GM08714 (cell line): Measurements from ENCODE around the gene OR8A1.
"Not testable (repeated sequence)": the region's sequence is repeated elsewhere in the genome, so short reads cannot be mapped to it uniquely, and the experiment has no call there.

ENCODE experiments used
- H3K4me3 ChIP-seq: fragments of 200-500 bp; sonication (Bioruptor generic); 2 replicates; pipeline ENCODE4 v1.5.1; 2014; ENCODE audit warnings: mild to moderate bottlenecking, low read length, inconsistent platforms
- ZNF274 ChIP-seq: IDR thresholded peaks from 2 replicates; pipeline ENCODE4 v1.6.1; 2012; ENCODE audit warnings: mild to moderate bottlenecking, low read depth, low read length

OR8A1 gene

DNA sequence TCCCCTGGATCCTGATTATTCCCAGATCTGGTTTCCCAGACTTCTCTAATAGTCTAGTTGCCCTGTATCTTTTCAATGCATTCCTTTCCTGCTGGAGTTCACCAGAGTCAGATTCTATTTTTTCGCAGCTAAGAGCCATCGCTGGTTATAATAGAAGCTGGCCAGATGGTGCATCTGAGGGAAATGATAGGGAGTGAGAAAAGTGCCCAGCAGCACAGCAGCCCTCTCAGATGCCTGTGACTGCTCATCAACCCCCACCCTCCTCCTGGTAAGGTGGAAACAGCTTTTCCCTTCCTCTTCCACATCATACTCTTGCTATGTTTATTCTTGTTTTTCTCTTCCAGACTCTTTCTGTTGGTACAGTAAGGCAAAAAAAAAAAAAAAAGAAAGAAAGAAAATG is 12.8 kb downstream of the OR8A1 start:
- no peak for TF ChIP-seq ZNF274
- no peak overlapping the region for H3K4me3 ChIP-seq

DNA sequence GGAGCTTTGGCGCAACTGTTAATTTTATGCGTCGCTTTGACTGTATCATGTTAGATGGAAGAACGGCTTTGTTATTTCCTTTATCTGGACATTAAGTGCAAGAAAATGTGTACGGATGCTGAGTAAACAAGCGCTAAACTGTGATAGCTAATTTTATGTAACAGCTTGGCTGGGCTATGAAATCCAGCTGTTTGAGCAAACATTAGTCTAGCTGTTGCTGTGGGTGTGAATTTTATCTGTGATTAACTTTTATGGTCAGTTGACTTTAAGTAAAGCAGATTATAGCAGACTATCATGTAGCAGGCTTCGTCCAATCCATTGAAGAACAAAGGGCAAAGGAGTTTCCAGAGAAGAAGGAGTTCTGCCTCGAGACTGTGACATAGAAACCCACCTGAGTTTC is 14.0 kb downstream of the OR8A1 start:
- TF ChIP-seq ZNF274: no peak

DNA sequence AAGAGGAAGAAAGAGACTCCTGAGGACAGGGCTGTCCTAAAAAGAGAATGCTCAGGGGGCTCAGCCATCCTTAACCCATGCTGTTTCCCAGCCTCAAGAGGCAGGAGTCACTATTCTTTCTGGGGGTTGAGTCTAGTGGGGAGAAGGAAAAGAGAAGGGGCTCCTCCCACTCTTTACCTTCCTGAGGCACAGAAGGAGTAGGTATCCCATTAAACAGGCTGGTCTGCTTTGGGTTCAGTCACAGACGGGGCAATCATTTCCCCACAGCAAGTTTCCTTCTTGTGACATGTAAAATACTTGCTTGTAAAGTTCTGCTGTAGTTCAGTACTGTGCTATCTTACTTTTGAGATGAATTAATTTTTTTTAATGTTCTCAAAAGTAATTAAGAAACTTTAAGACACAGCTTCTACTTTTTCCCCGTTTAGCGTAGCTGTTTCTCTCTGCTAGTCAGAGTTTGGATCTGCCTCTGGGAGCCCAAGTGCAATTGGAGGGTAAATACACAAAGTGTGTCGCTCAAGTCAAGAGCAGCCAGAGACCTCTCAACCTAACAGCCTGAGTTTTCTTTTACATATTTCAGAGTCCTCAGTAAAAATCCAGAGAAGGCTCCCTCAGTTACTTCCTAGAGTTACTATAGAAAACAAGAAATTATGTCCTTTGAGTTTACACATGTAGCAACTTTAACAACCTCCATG is 15.0 kb downstream of the OR8A1 start:
- H3K4me3 ChIP-seq: no peak overlapping the region
- TF ChIP-seq ZNF274: no peak

More for the DNA sequence above, 14.0 kb downstream of the OR8A1 start:
- H3K4me3 ChIP-seq: no peak overlapping the region

DNA sequence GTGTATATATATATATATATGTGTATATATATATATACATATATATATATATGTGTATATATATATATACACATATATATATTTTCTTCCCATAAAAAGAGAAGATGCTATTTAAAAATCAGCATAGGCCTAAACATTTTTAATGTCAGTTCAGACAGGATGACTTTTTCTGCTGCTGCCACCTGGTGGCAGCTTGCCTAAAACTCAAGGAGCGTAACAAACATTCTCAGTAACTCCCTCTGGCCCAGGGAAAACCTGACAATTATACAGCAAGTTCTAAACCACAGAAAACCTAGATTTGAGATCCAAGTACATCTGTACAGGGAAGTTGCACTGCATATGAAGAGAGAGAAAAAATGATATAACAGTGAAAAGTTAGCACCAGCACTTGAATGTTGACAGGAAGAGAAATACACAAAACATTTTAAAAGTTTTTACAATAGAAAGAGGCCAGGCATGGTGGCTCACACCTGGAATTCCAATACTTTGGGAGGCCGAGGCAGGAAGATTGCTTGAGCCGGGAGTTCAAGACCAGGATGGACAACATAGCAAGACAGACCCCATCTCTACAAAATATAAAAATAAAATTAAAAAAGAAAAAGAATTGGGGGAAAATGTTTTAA is 16.6 kb downstream of the OR8A1 start:
- no peak for TF ChIP-seq ZNF274
- H3K4me3 ChIP-seq: no peak overlapping the region

DNA sequence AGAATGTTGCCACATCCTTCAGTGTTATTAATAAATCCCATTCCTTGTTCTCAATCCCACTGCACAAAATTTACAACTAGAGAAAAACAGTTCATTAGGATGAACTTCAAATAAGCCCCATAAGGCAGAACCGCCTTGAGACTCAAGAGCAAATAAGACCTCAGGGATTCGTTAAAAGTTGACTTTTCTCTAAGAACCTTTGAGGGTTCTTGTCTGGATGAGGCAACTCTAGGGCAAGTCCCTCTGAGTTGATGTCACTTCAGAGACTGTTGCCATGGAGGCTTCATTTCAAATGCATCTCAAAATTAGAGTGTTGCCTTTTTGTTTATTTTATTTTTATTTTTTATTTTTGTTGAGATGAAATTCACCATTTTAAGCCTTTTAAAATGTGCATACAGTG is 21.6 kb downstream of the OR8A1 start:
- no peak for TF ChIP-seq ZNF274
- H3K4me3 ChIP-seq: no peak overlapping the region

DNA sequence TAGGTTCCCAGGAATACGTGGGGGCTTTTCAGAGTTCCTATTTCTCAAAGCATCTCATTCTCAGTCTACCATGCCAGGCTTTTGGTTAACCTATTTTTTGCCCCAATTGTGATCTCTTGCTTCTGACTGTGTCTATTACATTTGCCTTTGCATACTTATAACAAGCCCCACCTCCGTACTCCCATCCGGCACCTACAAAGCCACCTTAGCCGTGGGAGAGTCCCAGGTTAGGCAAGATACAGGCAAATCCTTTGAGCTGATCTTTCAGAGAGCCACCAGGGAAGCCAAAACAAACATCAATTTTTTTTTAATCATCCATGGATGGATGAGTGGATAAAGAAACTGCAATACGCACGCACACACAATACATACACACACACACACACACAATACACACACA is 22.8 kb downstream of the OR8A1 start:
- no peak for TF ChIP-seq ZNF274
- no peak overlapping the region for H3K4me3 ChIP-seq

DNA sequence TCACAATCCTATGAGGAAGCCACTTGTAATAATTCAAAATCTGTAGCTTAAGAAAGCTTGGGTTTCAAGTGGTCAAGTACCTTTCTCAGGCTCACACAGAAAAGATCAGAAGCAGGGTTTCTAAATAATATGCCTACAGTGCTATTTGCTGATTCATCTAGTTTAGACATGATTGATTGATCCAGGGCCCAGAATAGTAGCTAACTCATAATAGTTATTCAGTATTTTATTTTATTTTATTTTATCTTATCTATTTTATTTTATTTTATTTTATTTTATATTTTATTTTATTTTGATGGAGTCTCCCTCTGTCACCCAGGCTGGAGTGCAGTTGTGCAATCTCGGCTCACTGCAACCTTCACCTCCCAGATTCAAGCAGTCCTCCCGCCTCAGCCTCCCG is 25.5 kb downstream of the OR8A1 start:
- TF ChIP-seq ZNF274: no peak
- no peak overlapping the region for H3K4me3 ChIP-seq

DNA sequence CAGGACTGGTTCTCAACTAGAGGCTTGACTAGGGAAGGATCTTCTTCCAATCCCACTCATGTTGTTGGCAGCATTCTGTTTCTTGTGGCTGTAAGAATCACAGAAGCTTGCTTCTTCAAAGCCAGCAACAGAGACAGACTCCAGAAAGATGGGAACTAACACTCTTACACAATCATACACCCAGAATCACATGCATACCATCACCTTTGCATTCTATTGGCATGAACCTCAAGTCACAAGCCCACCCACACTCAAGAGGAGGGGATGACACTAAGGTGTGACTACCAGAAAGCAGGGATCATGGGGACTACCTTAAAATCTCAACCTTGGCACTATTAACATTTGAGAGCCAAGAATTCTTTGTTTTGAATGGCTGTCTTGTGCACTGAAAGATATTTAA is 27.8 kb downstream of the OR8A1 start:
- H3K4me3 ChIP-seq: no peak overlapping the region
- TF ChIP-seq ZNF274: no peak

DNA sequence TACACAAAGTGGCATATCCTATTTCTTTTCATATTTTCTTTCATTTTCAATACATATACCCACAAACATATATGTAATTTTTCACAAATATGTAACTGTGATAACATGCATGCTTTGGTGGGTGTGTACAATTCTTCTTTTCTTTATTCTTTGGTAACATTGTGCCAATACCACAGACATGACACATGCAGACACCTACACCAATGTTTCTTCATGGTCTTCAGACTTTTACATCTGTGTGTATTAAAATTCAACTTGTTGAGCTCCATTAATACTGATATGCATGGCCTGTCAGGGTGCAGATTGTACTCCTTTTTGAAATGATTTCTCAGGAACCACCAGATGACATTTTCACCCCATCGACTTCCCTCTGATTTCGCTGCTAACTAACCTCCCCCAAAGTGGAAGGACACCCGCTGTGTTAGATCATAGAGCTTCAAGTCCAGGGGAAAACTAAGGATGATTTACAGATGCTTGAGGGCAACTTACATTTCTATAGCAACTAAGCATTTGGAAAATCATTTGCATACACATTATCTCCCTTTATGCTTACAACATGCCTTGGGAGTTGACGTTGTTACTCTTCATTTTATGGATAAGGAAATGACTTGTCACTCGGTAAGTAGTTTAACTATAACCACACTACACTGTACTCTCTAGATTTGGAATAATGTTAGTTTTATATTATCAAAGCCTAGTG is 31.0 kb downstream of the OR8A1 start:
- TF ChIP-seq ZNF274: no peak
- H3K4me3 ChIP-seq: no peak overlapping the region

DNA sequence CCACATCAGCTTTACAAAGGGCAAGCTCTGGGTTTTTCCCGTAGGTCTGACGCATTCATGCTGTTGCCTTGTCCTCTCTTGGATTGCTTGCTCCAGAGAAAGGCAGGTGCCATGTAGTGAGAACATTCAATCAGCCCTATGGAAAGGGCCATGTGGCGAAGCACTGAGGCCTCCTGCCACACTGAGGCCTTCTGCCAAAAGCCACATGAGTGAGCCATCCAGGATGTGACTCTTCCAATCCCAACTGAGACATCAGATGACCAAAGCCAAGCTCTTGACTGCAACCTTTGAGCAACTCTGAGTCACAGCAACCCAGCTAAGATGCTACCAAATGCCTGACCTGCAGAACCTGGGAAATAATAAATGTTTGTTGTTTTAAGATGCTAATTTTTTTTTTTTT is 32.4 kb downstream of the OR8A1 start:
- no peak overlapping the region for H3K4me3 ChIP-seq
- no peak for TF ChIP-seq ZNF274

DNA sequence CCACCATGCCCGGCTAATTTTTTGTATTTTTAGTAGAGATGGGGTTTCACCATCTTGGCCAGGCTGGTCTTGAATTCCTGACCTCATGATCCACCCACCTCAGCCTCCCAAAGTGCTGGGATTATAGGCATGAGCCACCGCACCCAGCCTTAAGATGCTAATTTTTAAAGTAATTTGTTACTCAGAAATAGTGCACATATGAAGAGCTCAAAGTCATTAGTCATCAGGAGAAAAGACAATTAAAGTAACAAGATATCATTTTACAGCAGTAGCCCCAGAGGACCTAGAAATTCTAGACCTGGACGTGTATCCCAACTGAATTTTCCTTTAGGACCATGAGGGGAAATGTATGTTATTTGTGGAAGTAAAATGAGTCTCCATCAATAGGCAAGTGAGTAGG is 32.9 kb downstream of the OR8A1 start:
- H3K4me3 ChIP-seq: not testable (repeated sequence)

DNA sequence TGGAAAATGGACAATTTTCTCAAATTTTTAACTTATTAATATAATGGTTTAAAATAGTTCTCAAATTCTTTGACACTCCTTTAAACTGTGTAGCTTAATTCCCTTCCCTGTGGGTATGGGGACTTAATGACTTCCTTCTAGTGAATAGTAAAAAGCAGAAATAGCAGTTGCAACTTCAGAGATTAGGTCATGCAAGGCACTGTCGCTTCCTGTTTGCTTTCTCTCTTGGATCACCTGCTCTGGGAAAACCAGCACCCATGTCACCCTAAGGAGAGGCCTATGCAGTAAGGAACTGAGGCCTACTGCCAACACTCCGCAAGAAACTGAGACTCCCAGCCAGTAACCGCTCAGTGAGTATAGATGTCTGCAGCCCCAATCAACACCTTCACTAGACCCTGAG is 35.9 kb downstream of the OR8A1 start:
- no peak overlapping the region for H3K4me3 ChIP-seq
- no peak for TF ChIP-seq ZNF274

DNA sequence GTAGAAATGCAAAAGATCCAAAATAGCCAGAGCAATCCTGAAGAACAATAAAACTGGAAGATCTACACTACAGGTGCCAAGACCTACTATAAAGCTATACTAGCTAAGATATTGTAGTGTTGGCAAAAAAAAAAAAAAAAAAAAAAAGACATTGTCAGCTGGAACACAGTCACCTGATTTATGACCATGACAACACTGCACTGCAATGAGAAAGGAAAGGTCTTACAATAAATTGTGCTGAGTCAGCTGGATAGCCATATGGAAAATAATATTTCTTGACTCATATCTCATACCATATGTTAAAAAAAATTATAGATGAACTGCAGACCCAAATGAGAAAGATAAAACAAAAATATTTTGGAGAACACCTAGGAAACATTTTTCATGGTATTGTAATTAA is 38.4 kb downstream of the OR8A1 start:
- TF ChIP-seq ZNF274: no peak
- H3K4me3 ChIP-seq: no peak overlapping the region

DNA sequence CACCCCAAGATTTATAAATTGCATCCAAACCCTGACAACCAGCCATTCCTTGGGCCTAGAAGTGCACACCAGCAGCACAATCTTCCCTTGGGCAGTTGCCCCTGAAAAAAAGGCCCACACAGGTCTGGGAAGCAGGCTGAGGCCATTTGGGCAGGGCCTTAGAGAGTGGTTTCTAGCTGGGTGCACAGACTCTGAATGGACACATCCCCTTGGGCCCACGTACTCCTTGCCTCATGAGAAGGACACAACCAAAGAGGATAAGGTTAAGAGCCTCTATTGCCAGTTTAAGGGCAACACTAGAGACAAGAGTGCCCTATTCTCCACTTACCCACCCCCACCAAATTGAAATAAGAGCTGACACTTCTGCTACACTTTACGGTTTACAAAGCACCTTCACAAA is 40.5 kb downstream of the OR8A1 start:
- H3K4me3 ChIP-seq: no peak overlapping the region
- TF ChIP-seq ZNF274: no peak

DNA sequence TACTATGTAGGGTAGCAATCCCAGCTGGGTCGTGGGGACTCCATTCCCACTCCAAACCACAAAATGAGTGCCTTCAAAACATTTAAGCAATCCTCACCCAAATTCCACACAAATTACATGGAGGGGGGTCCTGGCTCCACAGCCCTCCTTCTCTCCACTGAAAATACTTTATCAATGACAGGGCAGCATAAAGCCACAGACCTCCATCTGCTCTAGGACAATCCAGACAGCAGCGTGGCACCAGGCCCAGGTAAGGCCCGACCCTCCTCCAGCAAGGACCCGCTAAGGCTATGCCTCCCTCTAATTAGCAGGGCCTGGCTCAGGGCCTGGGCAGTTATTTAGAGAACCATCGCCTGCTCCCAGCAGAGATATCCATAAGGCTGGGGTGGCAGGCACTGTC is 41.3 kb downstream of the OR8A1 start, which contains the start of gene PANX3:
Gene PANX3 (plus strand): TSS at position 365 of the 400 bp plus-strand sequence. CDS start 129 bp downstream, outside the sequence.
- no peak for TF ChIP-seq ZNF274
- no peak within 1 kb of the TSS for H3K4me3 ChIP-seq

DNA sequence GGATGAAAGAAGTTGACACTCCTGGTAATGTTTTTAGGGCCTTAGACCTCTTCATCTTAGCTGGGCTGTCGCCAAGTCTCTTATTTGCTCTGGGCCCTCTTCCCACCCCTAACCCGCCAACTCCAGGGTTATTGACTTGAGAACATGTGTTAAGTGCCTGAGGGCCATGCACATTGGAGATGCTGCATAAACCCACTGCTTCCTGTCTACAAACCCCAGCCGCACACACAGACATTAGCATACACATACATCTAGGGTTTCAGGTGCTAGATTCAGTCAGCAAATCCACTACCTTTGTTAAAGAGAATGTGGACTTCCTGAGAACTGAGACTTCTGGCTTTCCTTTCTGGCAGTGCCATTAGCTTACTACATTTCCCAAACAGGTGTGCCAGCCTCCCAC is 42.2 kb downstream of the OR8A1 start:
- H3K4me3 ChIP-seq: no peak overlapping the region
- TF ChIP-seq ZNF274: no peak
